HUES64 (cell line): Measurements from ENCODE around the gene PRAC2.

ENCODE experiments used
- H3K27ac ChIP-seq: 2 replicates; pipeline ENCODE4 v1.7.0; 2013; ENCODE audit warnings: low read depth, low read length, inconsistent platforms
- H3K27me3 ChIP-seq: 2 replicates; pipeline ENCODE4 v1.6.1; 2013; ENCODE audit warnings: mild to moderate bottlenecking, low read length; ENCODE audit not compliant: insufficient read depth
- H3K36me3 ChIP-seq: 2 replicates; pipeline ENCODE4 v1.6.1; 2013; ENCODE audit warnings: mild to moderate bottlenecking, low read length; ENCODE audit not compliant: insufficient read depth
- H3K4me1 ChIP-seq: 2 replicates; pipeline ENCODE4 v1.6.1; 2013; ENCODE audit warnings: mild to moderate bottlenecking, low read length, moderate library complexity; ENCODE audit not compliant: insufficient read depth
- H3K4me3 ChIP-seq: 2 replicates; pipeline ENCODE4 v1.5.1; 2013; ENCODE audit warnings: mild to moderate bottlenecking, low read length, moderate library complexity
- H3K9ac ChIP-seq: 2 replicates; pipeline ENCODE4 v1.6.1; 2013; ENCODE audit warnings: mild to moderate bottlenecking, low read depth, low read length
- H3K9me3 ChIP-seq: 2 replicates; pipeline ENCODE4 v1.6.1; 2013; ENCODE audit warnings: low read depth, low read length; ENCODE audit not compliant: insufficient read depth
- WGBS: fragments of 150-250, 120-280 bp; methylation state at CpG from one replicate; pipeline ENCODE4 v1.1.7; 2013; ENCODE audit warnings: missing lambda C conversion rate; 5-methylcytosine and 5-hydroxymethylcytosine counted together

PRAC2 gene

GRCh38 chr17:48738803-48739526, 16.0 kb downstream of the PRAC2 start:
- H3K27me3 ChIP-seq, result peaks cover 100% of the 10 kb centered on the region
- H3K36me3 ChIP-seq, result no peaks in the 10 kb centered on the region
- peaks cover 7% of the 10 kb centered on the region; the same call in 1 of the 2 replicates for H3K4me1 ChIP-seq
- no peaks in the 10 kb centered on the region; the same call in 1 of the 2 replicates for H3K9me3 ChIP-seq
- no peak overlapping the region for H3K4me3 ChIP-seq
- no peak overlapping the region for H3K27ac ChIP-seq
- H3K9ac ChIP-seq, result no peak overlapping the region
- WGBS, result 3% methylated on average over 36 of the region's 37 CpGs

DNA sequence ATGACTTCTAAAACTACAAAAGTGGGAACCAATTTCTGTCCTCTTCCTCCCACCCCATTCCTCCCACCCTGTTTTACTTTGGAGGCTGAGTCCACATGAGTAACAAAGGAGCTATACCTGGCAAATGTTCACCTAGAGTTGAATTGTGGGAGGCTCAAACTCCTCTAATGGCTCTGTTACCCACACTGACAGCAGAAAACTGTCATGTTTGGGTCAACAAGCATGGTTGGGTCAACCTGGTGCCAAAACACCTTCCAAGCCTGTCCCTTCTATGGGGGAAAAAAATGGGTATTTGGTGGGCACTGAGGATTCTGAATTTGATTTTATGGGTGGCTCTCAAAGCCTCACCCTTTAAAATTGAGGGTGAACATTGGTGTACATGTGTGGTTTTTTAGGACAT, 17.6 kb downstream of the PRAC2 start:
- Histone ChIP-seq H3K4me1 (peaks cover 7% of the 10 kb centered on the region; the same call in 1 of the 2 replicates), H3K4me3 (no peak overlapping the region), H3K27me3 (peaks cover 100% of the 10 kb centered on the region)

DNA sequence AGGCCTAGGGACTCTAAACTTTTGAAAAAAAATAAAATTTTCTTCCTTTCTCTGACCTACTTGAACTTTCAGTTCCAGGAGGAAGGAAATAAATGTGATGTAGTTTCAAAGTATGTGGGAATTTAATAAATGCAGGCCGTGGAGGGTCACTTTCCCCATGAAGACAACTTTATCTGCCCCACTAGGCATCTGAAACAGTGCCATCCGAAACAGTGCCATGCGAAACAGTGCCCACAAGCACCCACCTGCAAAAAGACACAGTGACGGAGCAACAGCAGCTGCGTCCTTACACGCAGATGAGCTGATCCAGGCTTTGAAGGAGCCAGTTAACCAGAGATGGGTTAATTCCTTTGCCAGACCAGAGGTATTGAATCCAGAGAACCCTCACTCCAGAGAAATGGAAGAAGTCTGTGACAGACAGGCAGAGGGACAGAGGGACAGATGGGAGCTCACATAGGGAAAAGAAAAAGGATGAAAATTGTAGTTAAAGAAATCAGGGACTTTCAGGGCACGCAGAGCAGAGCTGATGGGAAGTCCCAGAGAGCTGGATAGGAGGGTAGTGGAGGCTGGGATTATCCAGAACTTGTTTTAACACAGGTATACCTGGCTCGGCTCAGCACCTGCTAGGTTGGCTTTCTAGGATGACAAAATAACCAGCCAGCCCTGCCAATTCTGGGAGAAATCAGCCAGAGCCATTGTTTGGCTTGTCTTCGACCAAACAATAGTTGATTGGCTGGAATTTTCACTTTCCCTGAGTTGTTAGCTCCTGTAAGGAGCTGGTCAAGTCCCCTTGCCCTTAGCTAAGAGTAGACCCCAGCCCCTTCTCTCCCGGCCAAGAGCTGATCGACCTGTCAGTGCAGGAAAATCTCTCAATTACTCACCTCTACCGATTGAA, 22.6 kb downstream of the PRAC2 start:
- 43% methylated on average over 9 of the region's 12 CpGs for WGBS
- peaks cover 100% of the 10 kb centered on the region for H3K27me3 ChIP-seq

More for the DNA sequence above, 17.6 kb downstream of the PRAC2 start:
- H3K9me3 ChIP-seq, result no peaks in the 10 kb centered on the region
- no peaks in the 10 kb centered on the region for H3K36me3 ChIP-seq
- no peak overlapping the region for H3K27ac ChIP-seq
- no peak overlapping the region for H3K9ac ChIP-seq

GRCh38 chr17:48746916-48747444, 24.0 kb downstream of the PRAC2 start:
- H3K27me3 ChIP-seq, result peaks cover 100% of the 10 kb centered on the region
- H3K4me1 ChIP-seq, result peaks cover 7% of the 10 kb centered on the region
- WGBS, result under 1% methylated on average over 20 of the region's 21 CpGs
- H3K36me3 ChIP-seq, result no peaks in the 10 kb centered on the region
- H3K27ac ChIP-seq, result no peak overlapping the region
- H3K9ac ChIP-seq, result no peak overlapping the region
- no peak overlapping the region for H3K4me3 ChIP-seq
- H3K9me3 ChIP-seq, result no peaks in the 10 kb centered on the region

More for the DNA sequence above, 22.6 kb downstream of the PRAC2 start:
- Histone ChIP-seq H3K9me3 (no peaks in the 10 kb centered on the region), H3K4me3 (no peak overlapping the region), H3K36me3 (no peaks in the 10 kb centered on the region), H3K4me1 (peaks cover 7% of the 10 kb centered on the region), H3K27ac (no peak overlapping the region), H3K9ac (no peak overlapping the region)

DNA sequence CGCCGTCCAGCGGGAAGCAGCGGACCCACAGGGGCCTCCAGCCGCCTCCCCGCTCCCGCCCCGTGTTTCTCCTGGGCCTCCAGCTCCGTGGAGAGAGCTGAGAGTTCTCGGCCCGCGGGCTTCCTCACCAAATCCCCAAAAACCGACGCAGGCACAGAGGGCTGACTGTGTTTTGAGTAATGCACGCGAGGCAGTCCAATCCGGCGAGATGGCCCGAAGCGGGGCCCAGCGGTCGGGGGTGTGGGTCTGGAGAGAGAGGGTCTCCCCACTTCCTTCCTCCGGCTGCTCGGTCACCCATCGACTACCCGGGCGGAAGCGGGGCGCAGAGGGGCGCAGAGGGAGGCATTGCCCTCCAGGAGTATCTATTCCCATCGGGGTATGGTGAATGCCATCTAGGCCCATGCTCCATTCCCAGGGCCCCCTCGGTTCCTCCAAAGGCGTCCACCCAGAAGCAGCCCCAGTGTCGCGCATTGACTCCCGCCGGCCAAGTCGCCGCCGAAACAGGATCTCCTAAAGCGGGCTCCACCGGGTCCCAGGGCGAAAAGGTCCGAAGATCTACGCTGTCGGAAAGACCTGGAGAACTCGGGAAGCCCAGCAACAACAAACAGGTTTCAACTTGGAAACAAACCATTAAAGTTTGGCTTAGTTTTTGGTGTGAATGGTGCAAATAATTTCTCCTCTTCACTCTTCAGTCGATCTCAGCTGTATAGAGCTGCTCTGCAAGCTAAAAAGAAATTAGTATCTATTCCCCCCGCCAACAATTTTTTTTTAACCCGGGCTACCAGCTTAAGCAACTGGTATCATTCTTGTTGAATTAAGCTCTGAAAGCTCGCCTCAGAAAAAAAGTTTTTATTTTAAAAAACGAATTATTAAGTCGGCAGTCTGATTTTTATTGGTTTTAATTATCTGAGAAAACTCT, 24.7 kb downstream of the PRAC2 start:
- H3K4me1 ChIP-seq, result peaks cover 7% of the 10 kb centered on the region
- no peaks in the 10 kb centered on the region for H3K36me3 ChIP-seq
- H3K9ac ChIP-seq, result no peak overlapping the region
- no peak overlapping the region for H3K4me3 ChIP-seq
- no peaks in the 10 kb centered on the region for H3K9me3 ChIP-seq
- no peak overlapping the region for H3K27ac ChIP-seq
- peaks cover 100% of the 10 kb centered on the region for H3K27me3 ChIP-seq
- 2% methylated on average over 53 of the region's 53 CpGs for WGBS

GRCh38 chr17:48748718-48749566, 26.0 kb downstream of the PRAC2 start:
- Histone ChIP-seq H3K27ac (no peak overlapping the region), H3K9me3 (no peaks in the 10 kb centered on the region), H3K9ac (no peak overlapping the region), H3K27me3 (peaks cover 100% of the 10 kb centered on the region), H3K36me3 (no peaks in the 10 kb centered on the region), H3K4me3 (no peak overlapping the region), H3K4me1 (peaks cover 7% of the 10 kb centered on the region)
- 31% methylated on average over 14 of the region's 16 CpGs for WGBS

DNA sequence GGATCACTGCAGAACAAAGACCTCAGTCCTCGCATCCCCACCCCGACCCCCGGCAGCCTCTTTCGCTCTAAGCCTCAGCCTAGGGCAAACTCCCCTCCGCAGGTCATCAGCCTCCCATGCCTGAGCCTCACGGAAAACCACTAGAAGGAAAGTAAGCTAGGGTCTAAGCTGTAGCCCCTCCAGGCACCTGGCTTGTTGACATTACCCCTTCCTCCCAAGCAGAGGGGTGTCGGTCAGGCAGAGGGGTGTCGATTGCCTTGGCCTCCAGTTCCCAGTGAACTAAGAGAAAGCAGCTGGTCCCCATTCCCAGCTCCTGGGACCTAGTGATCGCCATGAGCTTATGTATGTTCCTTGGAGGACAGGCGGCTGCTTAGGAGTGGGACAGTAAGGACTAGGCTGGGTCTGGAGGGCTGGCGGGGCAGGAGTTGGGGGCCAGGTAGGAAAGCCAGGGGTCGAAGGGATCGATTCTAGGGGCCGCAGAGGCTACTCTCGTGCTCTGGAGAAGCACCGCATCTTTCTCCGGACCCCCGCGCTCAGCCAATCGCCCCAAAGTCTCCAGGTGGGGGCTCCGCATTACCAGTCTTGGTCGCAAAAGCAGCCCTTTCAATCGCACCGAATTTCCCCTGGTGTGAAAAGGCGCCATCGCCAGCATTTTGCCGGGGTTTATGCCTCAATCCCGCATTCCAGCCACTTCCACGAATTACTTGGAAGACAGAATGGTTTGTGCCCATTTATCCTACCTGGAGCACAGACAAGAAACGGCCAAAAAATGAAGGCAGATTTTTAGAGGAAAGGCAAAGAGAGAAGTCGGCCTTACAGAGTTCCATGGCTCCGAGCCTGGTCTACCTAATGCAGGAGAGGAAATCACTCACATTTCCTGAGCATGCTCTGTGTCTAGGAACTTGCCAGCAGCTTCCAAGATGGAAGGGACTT, 26.9 kb downstream of the PRAC2 start:
- Histone ChIP-seq H3K36me3 (no peaks in the 10 kb centered on the region), H3K9ac (no peak overlapping the region), H3K4me3 (no peak overlapping the region), H3K27ac (no peak overlapping the region), H3K4me1 (peaks cover 7% of the 10 kb centered on the region), H3K27me3 (peaks cover 100% of the 10 kb centered on the region), H3K9me3 (no peaks in the 10 kb centered on the region)
- 5% methylated on average over 32 of the region's 32 CpGs for WGBS

- WGBS, result 13% methylated on average over 3 of the region's 3 CpGs
- Histone ChIP-seq H3K27ac (no peak overlapping the region), H3K36me3 (no peaks in the 10 kb centered on the region), H3K27me3 (peaks cover 100% of the 10 kb centered on the region), H3K9ac (no peak overlapping the region), H3K4me3 (no peak overlapping the region), H3K9me3 (no peaks in the 10 kb centered on the region), H3K4me1 (peaks cover 7% of the 10 kb centered on the region)
These were observed 28.2 kb downstream of the PRAC2 start for GRCh38 chr17:48751172-48751571.

- Histone ChIP-seq H3K27me3 (peaks cover 100% of the 10 kb centered on the region), H3K9me3 (no peaks in the 10 kb centered on the region), H3K4me3 (no peak overlapping the region), H3K4me1 (peaks cover 2% of the 10 kb centered on the region; the same call in 1 of the 2 replicates), H3K9ac (no peak overlapping the region), H3K27ac (no peak overlapping the region), H3K36me3 (no peaks in the 10 kb centered on the region)
- WGBS, result 13% methylated on average over 13 of the region's 13 CpGs
These were observed 28.9 kb downstream of the PRAC2 start for GRCh38 chr17:48751733-48752398.
